Measurements from ENCODE around the gene SLC7A10.
"Not testable (repeated sequence)": the region's sequence is repeated elsewhere in the genome, so short reads cannot be mapped to it uniquely, and the experiment has no call there.

SLC7A10 gene

GRCh38 chr19:33186431-33187182 lies 39.0 kb downstream of the SLC7A10 start:
- no peak for DNase-seq (ENCODE audit: low read depth in 1 of 2, low spot score in 1 of 2)

DNA sequence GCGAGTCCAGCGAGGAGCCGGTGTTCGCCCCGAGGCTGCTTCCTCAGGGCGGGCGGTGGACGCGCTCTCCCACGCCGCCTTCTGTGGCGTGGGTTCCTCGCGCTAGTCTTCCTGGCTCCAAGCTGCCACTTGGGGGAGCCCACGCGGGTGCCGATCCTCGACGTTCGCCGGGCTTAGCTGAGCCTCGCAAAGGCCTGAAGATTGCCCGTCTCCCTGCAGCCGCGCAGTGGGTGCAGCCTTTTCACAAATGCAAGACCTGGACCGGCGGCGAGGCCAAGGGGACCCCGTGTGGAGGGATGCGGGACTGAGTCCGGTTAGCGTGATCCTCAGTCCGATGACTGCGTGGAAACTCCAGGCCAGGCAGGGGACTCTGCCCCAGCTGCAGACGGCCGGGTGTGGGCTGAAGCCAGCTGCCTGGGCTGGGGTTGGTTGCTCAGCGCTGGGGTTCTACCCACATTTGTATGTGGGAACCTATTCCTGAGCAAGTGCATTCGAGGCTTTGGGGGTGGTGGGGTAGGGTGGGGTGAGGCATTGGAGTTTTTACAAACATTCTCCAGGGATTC lies 48.2 kb downstream of the SLC7A10 start:
- no peak for DNase-seq (ENCODE audit: low read depth in 1 of 2, low spot score in 1 of 2)

DNA sequence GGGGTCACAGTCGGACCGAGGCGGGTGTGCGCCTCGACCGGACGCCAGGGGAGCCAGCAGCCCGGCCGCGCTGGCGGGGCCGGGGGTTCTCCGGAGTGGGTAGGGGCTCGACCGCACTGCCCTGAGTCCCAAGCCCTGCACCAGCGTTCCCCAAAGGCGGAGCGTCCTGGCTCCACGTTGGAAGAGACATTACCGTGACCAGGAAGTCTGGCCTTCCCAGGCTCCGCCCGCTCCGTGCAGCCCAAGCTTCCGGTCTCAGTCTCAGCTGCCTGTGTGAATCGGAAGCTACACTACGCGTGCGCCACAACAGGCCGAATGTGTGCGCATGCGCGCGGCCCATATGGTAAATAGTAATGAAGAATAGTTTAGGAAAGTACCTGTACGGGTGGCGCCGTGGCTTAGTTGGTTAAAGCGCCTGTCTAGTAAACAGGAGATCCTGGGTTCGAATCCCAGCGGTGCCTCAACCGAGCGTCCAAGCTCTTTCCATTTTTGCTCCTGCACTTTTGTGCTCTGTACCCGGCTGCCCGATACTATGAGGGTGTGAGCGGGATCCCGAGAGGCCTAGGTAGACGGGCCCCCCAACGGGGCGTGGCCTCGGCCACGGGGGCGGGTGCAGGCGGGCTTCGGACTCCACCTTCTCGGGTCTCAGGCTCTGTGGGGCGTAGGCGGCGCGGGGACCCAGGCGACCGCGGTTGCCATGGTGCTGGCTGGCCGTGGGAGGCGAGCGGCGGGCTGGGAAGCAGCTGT lies 48.8 kb downstream of the SLC7A10 start:
- peak; percentile 97 to 99 for DNase-seq (ENCODE audit: low read depth in 1 of 2, low spot score in 1 of 2)

- DNase-seq (ENCODE audit: low read depth in 1 of 2, low spot score in 1 of 2): peak in 1 of 2 donors; percentile 17
These were observed 49.6 kb downstream of the SLC7A10 start for GRCh38 chr19:33175886-33176669.

DNA sequence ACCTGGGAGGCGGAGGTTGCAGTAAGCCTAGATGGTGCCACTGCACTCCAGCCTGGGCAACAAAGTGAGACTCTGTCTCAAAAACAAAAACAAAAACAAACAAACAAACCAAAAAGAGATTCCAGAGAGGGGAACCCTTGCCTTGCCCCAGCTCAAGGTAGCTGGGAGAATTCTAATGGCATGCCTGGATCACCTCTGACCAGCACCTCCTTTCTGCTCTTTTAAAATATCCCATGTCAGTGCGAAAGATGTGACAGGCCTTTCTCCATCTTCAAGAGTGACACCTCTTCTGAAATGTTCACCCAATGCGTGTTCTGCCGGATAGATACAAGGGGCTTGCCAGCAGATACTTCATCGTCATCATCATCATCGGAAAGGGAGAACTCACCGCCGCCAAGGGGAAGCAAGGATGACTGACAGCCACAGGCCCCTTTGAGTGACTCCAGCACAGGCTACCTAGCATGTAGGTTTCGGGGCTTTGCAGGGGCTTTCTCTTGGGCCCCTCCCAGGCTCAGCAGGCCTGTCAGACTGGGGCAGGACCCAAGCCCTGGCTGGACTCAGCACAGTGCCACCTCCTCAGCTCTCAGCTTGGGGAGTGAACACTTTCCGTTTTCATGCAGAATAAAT lies 50.4 kb downstream of the SLC7A10 start:
- no peak for DNase-seq (ENCODE audit: low read depth in 1 of 2, low spot score in 1 of 2)

DNA sequence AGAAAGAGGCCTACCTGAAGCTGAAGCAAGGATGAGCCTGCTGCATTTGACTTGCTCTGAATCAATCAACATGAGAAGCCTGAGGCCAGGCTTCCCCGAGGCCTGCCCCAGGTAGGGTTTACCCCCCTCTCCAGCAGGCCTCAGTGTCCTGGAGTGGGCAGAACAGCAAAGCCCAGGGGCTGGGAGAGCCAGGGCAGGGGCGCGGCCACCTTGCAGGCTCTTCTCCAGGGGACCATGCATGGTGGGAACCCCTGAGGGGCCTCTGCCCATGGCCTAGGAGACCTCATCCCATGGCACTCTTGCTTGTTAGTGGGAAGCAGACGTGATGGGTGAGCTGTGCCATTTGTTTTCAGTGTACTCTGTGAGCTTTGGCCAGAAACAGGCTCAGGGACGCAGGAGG lies 51.5 kb downstream of the SLC7A10 start:
- no peak for DNase-seq (ENCODE audit: low read depth in 1 of 2, low spot score in 1 of 2)

DNA sequence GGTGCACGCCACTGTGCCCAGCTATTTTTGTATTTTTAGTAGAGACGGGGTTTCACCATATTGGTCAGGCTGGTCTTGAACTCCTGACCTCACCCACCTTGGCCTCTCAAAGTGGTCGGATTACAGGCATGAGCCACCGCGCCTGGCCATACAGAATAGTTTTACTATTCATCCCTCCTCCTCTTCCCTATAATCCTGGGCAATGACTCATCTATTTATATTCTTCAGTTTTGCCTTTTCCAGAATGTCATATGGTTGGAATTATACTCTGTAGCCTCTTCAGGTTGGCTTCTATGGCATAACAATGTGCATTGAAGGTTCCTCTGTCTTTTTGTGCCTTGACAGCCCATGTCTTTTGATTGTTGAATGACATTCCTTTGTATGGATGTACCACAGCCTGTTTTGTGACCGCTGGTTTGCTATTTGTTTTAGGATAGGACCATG lies 53.7 kb downstream of the SLC7A10 start:
- DNase-seq (ENCODE audit: low read depth in 1 of 2, low spot score in 1 of 2): no peak

GRCh38 chr19:33171222-33171795 lies 54.3 kb downstream of the SLC7A10 start:
- no peak for DNase-seq (ENCODE audit: low read depth in 1 of 2, low spot score in 1 of 2)

DNA sequence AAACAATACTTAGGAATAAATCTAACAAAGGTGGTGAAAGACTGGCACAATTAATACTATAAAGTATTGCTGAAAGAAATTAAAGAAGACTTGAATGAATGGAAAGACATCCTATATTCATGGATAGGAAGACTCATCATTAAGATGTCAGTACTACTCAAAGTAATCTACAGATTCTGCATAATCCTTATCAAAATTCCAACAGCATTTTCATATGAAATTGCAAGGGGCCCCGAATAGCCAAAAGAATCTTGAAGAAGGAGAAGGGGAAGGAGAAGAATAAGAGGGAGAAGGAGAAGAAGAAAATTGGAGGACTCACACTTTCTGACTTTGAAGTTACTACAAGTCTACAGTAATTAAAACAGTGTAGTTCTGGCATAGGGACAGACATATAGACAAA lies 57.1 kb downstream of the SLC7A10 start:
- no peak for DNase-seq (ENCODE audit: low read depth in 1 of 2, low spot score in 1 of 2)

DNA sequence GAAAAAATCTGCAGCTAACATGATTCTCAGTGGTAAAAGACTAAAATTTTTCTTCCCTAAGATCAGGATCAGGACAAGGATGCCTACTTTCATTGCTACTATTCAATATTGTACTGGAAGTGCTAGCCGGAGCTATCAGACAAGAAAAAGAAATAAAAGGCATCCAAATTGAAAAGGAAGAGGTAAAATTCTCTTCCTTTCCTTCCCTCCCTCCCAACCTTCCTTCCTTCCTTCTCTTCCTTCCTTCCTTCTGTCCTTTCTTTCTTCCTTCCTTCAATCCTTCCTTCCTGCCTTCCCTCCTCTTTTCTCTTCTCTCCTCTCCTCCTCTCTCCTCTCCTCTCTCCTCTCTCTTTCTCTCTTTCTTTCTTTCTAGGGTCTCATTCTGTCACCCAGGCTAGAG lies 58.2 kb downstream of the SLC7A10 start:
- no peak for DNase-seq (ENCODE audit: low read depth in 1 of 2, low spot score in 1 of 2)

- DNase-seq (ENCODE audit: low read depth in 1 of 2, low spot score in 1 of 2): not testable (repeated sequence)
These were observed 59.6 kb downstream of the SLC7A10 start for GRCh38 chr19:33166037-33166436.

- no peak for DNase-seq (ENCODE audit: low read depth in 1 of 2, low spot score in 1 of 2)
These were observed 62.2 kb downstream of the SLC7A10 start for GRCh38 chr19:33163481-33163880.

DNA sequence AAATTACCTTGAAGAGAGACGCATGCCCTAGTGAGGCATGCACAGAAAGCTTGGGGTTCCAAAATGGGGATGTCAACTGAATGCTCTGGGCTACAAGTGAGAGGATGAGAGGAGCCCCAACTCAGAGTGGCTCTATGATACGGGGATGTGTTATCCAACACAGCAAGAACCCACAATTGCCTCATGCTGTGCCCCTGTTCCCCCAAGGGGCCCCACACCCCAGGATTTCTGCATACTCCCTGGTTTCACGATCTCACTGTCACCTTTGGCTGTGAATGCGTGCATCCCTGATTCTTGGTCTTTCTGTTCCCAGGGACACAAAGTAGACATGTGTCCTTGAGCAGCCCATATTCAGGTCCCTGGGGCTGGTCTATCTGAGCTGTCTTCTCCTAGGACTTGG lies 64.4 kb downstream of the SLC7A10 start:
- no peak for DNase-seq (ENCODE audit: low read depth in 1 of 2, low spot score in 1 of 2)

DNA sequence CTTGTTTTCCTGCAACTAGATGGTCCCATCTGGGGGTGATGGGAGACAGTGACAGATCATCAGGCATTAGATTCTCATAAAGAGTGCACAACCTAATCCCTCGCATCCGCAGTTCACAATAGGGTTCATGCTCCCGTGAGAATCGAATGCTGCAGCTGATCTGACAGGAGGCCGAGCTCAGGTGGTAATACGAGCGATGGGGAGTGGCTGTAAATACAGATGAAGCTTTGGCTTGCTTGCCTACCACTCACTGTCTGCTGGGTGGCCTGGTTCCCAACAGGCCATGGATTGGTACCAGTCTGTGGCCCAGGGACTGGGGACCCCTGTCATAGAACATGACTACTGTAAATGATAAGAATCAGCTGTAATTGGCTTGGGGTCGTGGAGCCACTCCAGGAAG lies 65.8 kb downstream of the SLC7A10 start:
- no peak for DNase-seq (ENCODE audit: low read depth in 1 of 2, low spot score in 1 of 2)

GRCh38 chr19:33159149-33159548 lies 66.5 kb downstream of the SLC7A10 start:
- no peak for DNase-seq (ENCODE audit: low read depth in 1 of 2, low spot score in 1 of 2)
